Panc1 (cell line): Measurements from ENCODE around the gene SENP6. TPM values are rescaled to one million over a fixed set of nuclear protein-coding genes. Genes with fewer than 3 reads are reported as not detected.
"Not testable (repeated sequence)": the region's sequence is repeated elsewhere in the genome, so short reads cannot be mapped to it uniquely, and the experiment has no call there.

Experiments
- ATAC-seq: fragments of 200-7000 bp; cut with Tn5 transposase; 2 replicates; pipeline ENCODE4 v1.9.1; 2020; ENCODE audit warnings: mild to moderate bottlenecking, moderate library complexity
- BruUV-seq: library from RNA; stranded (reverse); fragments of 400-500 nt; replicated peaks from 2 replicates; lab custom pipeline; 2021; lab: Mats Ljungman, UMichigan
- CTCF ChIA-PET: fragments of 300-600 bp; sonication (Branson Sonifier 250); formaldehyde crosslinking; loops from one replicate; lab custom pipeline; 2022; ENCODE audit warnings: antibody characterized with exemption; lab: Charles Lee
- POLR2A ChIA-PET: fragments of 300-600 bp; sonication (Branson Sonifier 250); formaldehyde crosslinking; loops from one replicate; lab custom pipeline; 2022; ENCODE audit warnings: antibody characterized with exemption; lab: Charles Lee
- DNase-seq: peaks from one replicate; pipeline ENCODE4 v3.0.0-alpha.2; 2010; ENCODE audit warnings: low read depth, low spot score
- H3K27ac ChIP-seq: 2 replicates; pipeline ENCODE4 v1.5.1; 2011; ENCODE audit warnings: mild to moderate bottlenecking, low read length, inconsistent platforms
- H3K27me3 ChIP-seq: fragments of 200-500 bp; sonication (Bioruptor generic); 2 replicates; pipeline ENCODE4 v1.6.0; 2014; ENCODE audit warnings: low read length, inconsistent platforms; ENCODE audit not compliant: control insufficient read depth, insufficient read depth
- H3K36me3 ChIP-seq: fragments of 200-500 bp; sonication (Bioruptor generic); 2 replicates; pipeline ENCODE4 v1.5.1; 2014; ENCODE audit warnings: inconsistent platforms, mild to moderate bottlenecking, low read length, moderate library complexity; ENCODE audit not compliant: control insufficient read depth, insufficient read depth
- H3K4me1 ChIP-seq: 2 replicates; pipeline ENCODE4 v1.5.1; 2011; ENCODE audit warnings: inconsistent platforms, mild to moderate bottlenecking, low read length, moderate library complexity; ENCODE audit not compliant: control insufficient read depth, insufficient read depth
- H3K4me3 ChIP-seq, 2 experiments: 2 replicates each; pipeline ENCODE4 v1.5.1; 2011 to 2012; ENCODE audit warnings: low read depth in 2 of 2, low read length in 2 of 2, mild to moderate bottlenecking in 2 of 2, inconsistent platforms in 1 of 2, moderate library complexity in 1 of 2
- H3K9me3 ChIP-seq: fragments of 200-500 bp; sonication (Bioruptor generic); 2 replicates; pipeline ENCODE4 v1.5.1; 2014; ENCODE audit warnings: low read depth, mild to moderate bottlenecking, inconsistent platforms, low read length, moderate library complexity; ENCODE audit not compliant: control insufficient read depth, insufficient read depth
- CTCF ChIP-seq: fragments of 450-650 bp; IDR thresholded peaks from 2 replicates; pipeline ENCODE4 v1.5.1; 2017; ENCODE audit warnings: mild to moderate bottlenecking
- POLR2AphosphoS5 ChIP-seq: IDR thresholded peaks from 2 replicates; pipeline ENCODE4 v1.6.1; 2012; ENCODE audit warnings: mild to moderate bottlenecking, low read depth, low read length, moderate library complexity
- REST ChIP-seq, 2 experiments: IDR thresholded peaks; 2 replicates each; pipeline ENCODE4 v1.6.1; 2011 to 2012; ENCODE audit warnings: low read depth in 2 of 2, control low read depth in 1 of 2, low read length in 1 of 2, mild to moderate bottlenecking in 1 of 2, moderate library complexity in 1 of 2; ENCODE audit not compliant: insufficient read depth in 1 of 2
- SIN3A ChIP-seq: IDR thresholded peaks from 2 replicates; pipeline ENCODE4 v1.6.1; 2012; ENCODE audit warnings: low read depth, mild to moderate bottlenecking, low read length, moderate library complexity, borderline replicate concordance; ENCODE audit not compliant: insufficient read depth
- TCF7L2 ChIP-seq: IDR thresholded peaks from 2 replicates; pipeline ENCODE4 v1.6.1; 2011; ENCODE audit warnings: mild to moderate bottlenecking, low read depth, low read length, inconsistent platforms
- in situ Hi-C: cut with HindIII; loops from 2 replicates; pipeline ENCODE4 v1.10.0; 2016; ENCODE audit warnings: low sequenced_read_pairs, low pct_unique_long_range_greater_than_20kb
- intact Hi-C: fragments of 100-400 bp; cut with micrococcal nuclease; formaldehyde crosslinking; loops from one replicate; pipeline ENCODE4 v1.10.0; 2022; ENCODE audit not compliant: unreplicated experiment
- total RNA-seq: library from RNA; stranded (reverse); gene quantifications from one replicate; pipeline ENCODE4 v1.2.1, GENCODE V29; 2021; ENCODE audit not compliant: unreplicated experiment

The SENP6 gene
- total RNA-seq, 1 experiment from 2014 or later: 58.7 TPM

- intact Hi-C loops: no loop called here
- no TSS peak for BruUV-seq
- H3K4me1 ChIP-seq: no peaks in the 10 kb centered on the region
- DNase-seq: no peak
- ChIA-PET CTCF (no interaction called here), POLR2A (no interaction called here)
- no peak for ATAC-seq
- no peak overlapping the region for H3K4me3 ChIP-seq
- no peaks in the 10 kb centered on the region for H3K27me3 ChIP-seq
- no peaks in the 10 kb centered on the region for H3K9me3 ChIP-seq
- in situ Hi-C loops: no loop called here
- H3K36me3 ChIP-seq: no peaks in the 10 kb centered on the region
- TF ChIP-seq CTCF (no peak), REST (IDR thresholded peaks at IDR 0.05; ENCODE audit: insufficient read depth in 1 of 2, low read depth in 2 of 2, low read length in 1 of 2) (no peak), POLR2AphosphoS5 (no peak), TCF7L2 (no peak), SIN3A (no peak)
- H3K27ac ChIP-seq: no peak overlapping the region
Observed at GRCh38 chr6:75588948-75589347, 12.7 kb upstream of the SENP6 start.

- Histone ChIP-seq H3K27me3 (no peaks in the 10 kb centered on the region), H3K36me3 (no peaks in the 10 kb centered on the region), H3K9me3 (no peaks in the 10 kb centered on the region), H3K27ac (no peak overlapping the region), H3K4me3 (no peak overlapping the region), H3K4me1 (no peaks in the 10 kb centered on the region)
- in situ Hi-C loops: no loop called here
- no peak for TF ChIP-seq TCF7L2
- TF ChIP-seq REST (IDR thresholded peaks at IDR 0.05; ENCODE audit: insufficient read depth in 1 of 2, low read depth in 2 of 2, low read length in 1 of 2): no peak
- no peak for TF ChIP-seq CTCF
- TF ChIP-seq POLR2AphosphoS5: no peak
- no peak for TF ChIP-seq SIN3A
- DNase-seq (no peak), ATAC-seq (no peak)
- CTCF ChIA-PET: no interaction called here
- intact Hi-C loops: no loop called here
- no TSS peak for BruUV-seq
- POLR2A ChIA-PET: no interaction called here
Observed at GRCh38 chr6:75590370-75590769, 11.3 kb upstream of the SENP6 start.

- H3K27me3 ChIP-seq, DNase-seq, H3K9me3 ChIP-seq, H3K27ac ChIP-seq, H3K36me3 ChIP-seq, BruUV-seq, intact Hi-C loops, ATAC-seq, in situ Hi-C loops, POLR2A ChIA-PET, CTCF ChIA-PET, H3K4me3 ChIP-seq, H3K4me1 ChIP-seq: not testable (repeated sequence)
Observed at GRCh38 chr6:75596380-75596779, 5.3 kb upstream of the SENP6 start.
